A673 (cell line): ENCODE data around the gene SHANK1. TPM values are rescaled to one million over a fixed set of nuclear protein-coding genes. Genes with fewer than 3 reads are reported as not detected.

ENCODE experiments used
- BruUV-seq: library from RNA; stranded (reverse); fragments of 400-500 nt; replicated peaks from 2 replicates; lab custom pipeline; 2021; lab: Mats Ljungman, UMichigan
- CTCF ChIA-PET: fragments of 300-600 bp; sonication (Branson Sonifier 250); formaldehyde crosslinking; loops from one replicate; lab custom pipeline; 2022; ENCODE audit warnings: antibody characterized with exemption; lab: Charles Lee
- POLR2A ChIA-PET: fragments of 300-600 bp; sonication (Branson Sonifier 250); formaldehyde crosslinking; loops from one replicate; lab custom pipeline; 2022; ENCODE audit warnings: antibody characterized with exemption; ENCODE audit not compliant: low non-redundant PET; lab: Charles Lee
- DNase-seq: peaks from one replicate; pipeline ENCODE4 v3.0.0-alpha.2; 2015; ENCODE audit warnings: low spot score
- H3K27ac ChIP-seq: fragments of 200-600 bp; sonication (generic); 2 replicates; pipeline ENCODE4 v1.5.1; 2016; ENCODE audit warnings: mixed run types, low read depth, mild to moderate bottlenecking, mixed read lengths, antibody characterized with exemption, low read length; ENCODE audit not compliant: poor library complexity, severe bottlenecking
- H3K27me3 ChIP-seq: fragments of 200-600 bp; sonication (generic); replicated peaks from 2 replicates; pipeline ENCODE4 v1.6.1; 2017; ENCODE audit warnings: mixed run types, low read depth, mild to moderate bottlenecking, mixed read lengths, antibody characterized with exemption, low read length; ENCODE audit not compliant: insufficient read depth, poor library complexity
- H3K36me3 ChIP-seq: fragments of 200-600 bp; sonication (generic); 2 replicates; pipeline ENCODE4 v1.6.1; 2016; ENCODE audit warnings: mixed run types, mild to moderate bottlenecking, mixed read lengths, antibody characterized with exemption, low read length; ENCODE audit not compliant: insufficient read depth, poor library complexity, severe bottlenecking
- H3K4me1 ChIP-seq: fragments of 200-600 bp; sonication (generic); 2 replicates; pipeline ENCODE4 v1.6.1; 2017; ENCODE audit warnings: mixed run types, mild to moderate bottlenecking, mixed read lengths, antibody characterized with exemption, low read length; ENCODE audit not compliant: insufficient read depth, poor library complexity, severe bottlenecking
- H3K4me3 ChIP-seq: fragments of 200-600 bp; sonication (generic); 2 replicates; pipeline ENCODE4 v1.5.1; 2016; ENCODE audit warnings: low read depth, mixed run types, mild to moderate bottlenecking, mixed read lengths, low read length; ENCODE audit not compliant: poor library complexity, severe bottlenecking
- H3K9me3 ChIP-seq: fragments of 200-600 bp; sonication (generic); 2 replicates; pipeline ENCODE4 v1.6.1; 2016; ENCODE audit warnings: mixed run types, low read depth, mild to moderate bottlenecking, mixed read lengths, antibody characterized with exemption, low read length; ENCODE audit not compliant: poor library complexity, severe bottlenecking
- CTCF ChIP-seq: fragments of 300-800, 200-600 bp; sonication (generic); conservative IDR thresholded peaks from 2 replicates; pipeline ENCODE4 v1.5.1; 2017; ENCODE audit warnings: low read depth, mild to moderate bottlenecking, antibody characterized with exemption, low read length, moderate library complexity, mixed read lengths
- EZH2 ChIP-seq: fragments of 200-600 bp; sonication (generic); IDR thresholded peaks from 2 replicates; pipeline ENCODE4 v1.6.1; 2017; ENCODE audit warnings: borderline replicate concordance, low read depth, mild to moderate bottlenecking, mixed read lengths, antibody characterized with exemption, low read length; ENCODE audit not compliant: poor library complexity, severe bottlenecking
- intact Hi-C: fragments of 100-400 bp; cut with micrococcal nuclease; formaldehyde crosslinking; loops from one replicate; pipeline ENCODE4 v1.10.0; 2022; ENCODE audit not compliant: unreplicated experiment
- total RNA-seq: library from RNA; stranded (reverse); gene quantifications from 2 replicates; pipeline ENCODE4 v1.2.3, GENCODE V29; 2021

SHANK1 gene
- total RNA-seq, 1 experiment from 2014 or later = 69.7 TPM

GRCh38 chr19:50697414-50698124 lies 22.0 kb downstream of the SHANK1 start:
- POLR2A ChIA-PET = no interaction called here
- Histone ChIP-seq H3K27me3 (peaks cover 8% of the 10 kb centered on the region), H3K36me3 (no peaks in the 10 kb centered on the region), H3K27ac (no peak overlapping the region), H3K9me3 (no peaks in the 10 kb centered on the region), H3K4me1 (peaks cover 6% of the 10 kb centered on the region), H3K4me3 (no peak overlapping the region)
- no TSS peak for BruUV-seq
- no peak for TF ChIP-seq EZH2
- DNase-seq = no peak
- intact Hi-C loops = no loop called here
- CTCF ChIA-PET = interaction anchor here (0.6 to 1.7 kb wide), 2 partner anchors 28 to 141 kb away, joined by 4 to 5 read pairs; no protein-coding TSS in a partner anchor

- TF ChIP-seq CTCF (no peak), EZH2 (no peak)
- no peak for DNase-seq
- H3K9me3 ChIP-seq = no peaks in the 10 kb centered on the region
- CTCF ChIA-PET = no interaction called here
- peaks cover 6% of the 10 kb centered on the region for H3K4me1 ChIP-seq
- POLR2A ChIA-PET = no interaction called here
- no TSS peak for BruUV-seq
- no peak overlapping the region for H3K27ac ChIP-seq
- intact Hi-C loops = no loop called here
- no peaks in the 10 kb centered on the region for H3K36me3 ChIP-seq
- H3K4me3 ChIP-seq = no peak overlapping the region
- H3K27me3 ChIP-seq = peaks cover 8% of the 10 kb centered on the region
Observed at GRCh38 chr19:50696094-50696483, 23.5 kb downstream of the SHANK1 start.

- Histone ChIP-seq H3K9me3 (no peaks in the 10 kb centered on the region), H3K27me3 (peaks cover 8% of the 10 kb centered on the region), H3K36me3 (no peaks in the 10 kb centered on the region), H3K4me1 (peaks cover 6% of the 10 kb centered on the region), H3K4me3 (no peak overlapping the region), H3K27ac (no peak overlapping the region)
- peak; percentile 48 for DNase-seq
- ChIA-PET POLR2A (no interaction called here), CTCF (interaction anchor here (0.8 kb wide), 1 partner anchor 9 kb away, joined by 4 read pairs; no protein-coding TSS in a partner anchor)
- intact Hi-C loops = no loop called here
- no TSS peak for BruUV-seq
- TF ChIP-seq EZH2 (no peak), CTCF (no peak)
Observed at GRCh38 chr19:50695251-50696093, 24.1 kb downstream of the SHANK1 start.
